ENCODE results near the gene ARHGAP40.

DNA sequence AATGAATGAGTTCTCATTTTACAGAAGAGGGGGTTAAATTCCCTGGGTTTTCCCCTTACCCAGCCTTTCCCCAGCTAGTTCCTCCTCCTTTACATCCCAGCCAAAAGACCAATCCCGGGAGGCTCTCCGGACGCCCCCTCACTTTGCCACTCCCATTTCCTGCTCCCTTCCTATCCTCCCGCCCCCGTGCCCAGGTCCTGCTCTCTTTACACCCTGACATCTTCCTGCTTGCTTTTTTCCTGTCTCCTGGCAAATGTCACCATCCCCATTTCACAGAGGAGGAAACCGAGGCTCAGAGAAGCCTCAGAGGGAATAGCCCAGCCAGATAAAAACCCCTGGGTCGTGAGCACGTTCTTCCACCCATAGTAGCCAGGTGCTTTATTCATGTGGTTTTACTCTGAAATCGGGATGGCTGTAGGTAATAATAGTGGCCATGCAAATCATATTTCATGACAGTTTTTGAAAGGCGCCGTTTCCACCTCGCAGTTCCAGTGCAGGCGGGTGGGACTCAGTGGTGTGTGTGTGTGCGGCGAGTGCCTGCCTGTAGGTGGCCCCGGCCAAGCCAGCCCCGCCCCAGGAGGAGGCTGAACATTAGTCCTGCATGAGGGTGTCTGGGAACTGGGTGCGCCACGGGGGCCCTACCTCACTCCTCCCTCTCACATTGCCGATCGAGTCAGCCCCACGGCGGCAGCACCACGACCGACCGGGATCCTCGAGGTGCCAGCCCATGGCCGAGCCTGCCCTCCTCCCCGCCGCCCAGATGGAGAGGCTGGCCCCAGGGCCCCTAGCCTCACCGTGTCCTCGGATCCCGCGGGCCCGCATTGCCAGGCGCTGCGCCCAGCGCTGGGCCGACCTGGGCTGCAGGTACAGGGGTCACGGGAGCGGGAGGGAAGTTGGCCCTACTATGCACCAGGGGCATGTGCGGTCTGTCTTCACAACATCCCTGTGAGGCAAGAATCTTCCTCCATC lies at the start of gene ARHGAP40:
- TF ChIP-seq POLR2AphosphoS5 (IDR thresholded peaks at IDR 0.05; ENCODE audit: low read depth): no peak
- TF ChIP-seq EZH2 (IDR thresholded peaks at IDR 0.05; ENCODE audit: low read depth, unreplicated experiment): no peak
- TF ChIP-seq, protein P1, sequence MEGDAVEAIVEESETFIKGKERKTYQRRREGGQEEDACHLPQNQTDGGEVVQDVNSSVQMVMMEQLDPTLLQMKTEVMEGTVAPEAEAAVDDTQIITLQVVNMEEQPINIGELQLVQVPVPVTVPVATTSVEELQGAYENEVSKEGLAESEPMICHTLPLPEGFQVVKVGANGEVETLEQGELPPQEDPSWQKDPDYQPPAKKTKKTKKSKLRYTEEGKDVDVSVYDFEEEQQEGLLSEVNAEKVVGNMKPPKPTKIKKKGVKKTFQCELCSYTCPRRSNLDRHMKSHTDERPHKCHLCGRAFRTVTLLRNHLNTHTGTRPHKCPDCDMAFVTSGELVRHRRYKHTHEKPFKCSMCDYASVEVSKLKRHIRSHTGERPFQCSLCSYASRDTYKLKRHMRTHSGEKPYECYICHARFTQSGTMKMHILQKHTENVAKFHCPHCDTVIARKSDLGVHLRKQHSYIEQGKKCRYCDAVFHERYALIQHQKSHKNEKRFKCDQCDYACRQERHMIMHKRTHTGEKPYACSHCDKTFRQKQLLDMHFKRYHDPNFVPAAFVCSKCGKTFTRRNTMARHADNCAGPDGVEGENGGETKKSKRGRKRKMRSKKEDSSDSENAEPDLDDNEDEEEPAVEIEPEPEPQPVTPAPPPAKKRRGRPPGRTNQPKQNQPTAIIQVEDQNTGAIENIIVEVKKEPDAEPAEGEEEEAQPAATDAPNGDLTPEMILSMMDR (conservative IDR thresholded peaks at IDR 0.05; ENCODE audit: low read depth in 2 of 2): peak; percentile 26 to 30; a peak in 2 of 4 replicates
- no peak for TF ChIP-seq JUNB (IDR thresholded peaks at IDR 0.05; ENCODE audit: unreplicated experiment)
- TF ChIP-seq CREB1 (CRISPR knock-in tag; IDR thresholded peaks at IDR 0.05; ENCODE audit: low read depth): no peak
- TF ChIP-seq, protein P2, sequence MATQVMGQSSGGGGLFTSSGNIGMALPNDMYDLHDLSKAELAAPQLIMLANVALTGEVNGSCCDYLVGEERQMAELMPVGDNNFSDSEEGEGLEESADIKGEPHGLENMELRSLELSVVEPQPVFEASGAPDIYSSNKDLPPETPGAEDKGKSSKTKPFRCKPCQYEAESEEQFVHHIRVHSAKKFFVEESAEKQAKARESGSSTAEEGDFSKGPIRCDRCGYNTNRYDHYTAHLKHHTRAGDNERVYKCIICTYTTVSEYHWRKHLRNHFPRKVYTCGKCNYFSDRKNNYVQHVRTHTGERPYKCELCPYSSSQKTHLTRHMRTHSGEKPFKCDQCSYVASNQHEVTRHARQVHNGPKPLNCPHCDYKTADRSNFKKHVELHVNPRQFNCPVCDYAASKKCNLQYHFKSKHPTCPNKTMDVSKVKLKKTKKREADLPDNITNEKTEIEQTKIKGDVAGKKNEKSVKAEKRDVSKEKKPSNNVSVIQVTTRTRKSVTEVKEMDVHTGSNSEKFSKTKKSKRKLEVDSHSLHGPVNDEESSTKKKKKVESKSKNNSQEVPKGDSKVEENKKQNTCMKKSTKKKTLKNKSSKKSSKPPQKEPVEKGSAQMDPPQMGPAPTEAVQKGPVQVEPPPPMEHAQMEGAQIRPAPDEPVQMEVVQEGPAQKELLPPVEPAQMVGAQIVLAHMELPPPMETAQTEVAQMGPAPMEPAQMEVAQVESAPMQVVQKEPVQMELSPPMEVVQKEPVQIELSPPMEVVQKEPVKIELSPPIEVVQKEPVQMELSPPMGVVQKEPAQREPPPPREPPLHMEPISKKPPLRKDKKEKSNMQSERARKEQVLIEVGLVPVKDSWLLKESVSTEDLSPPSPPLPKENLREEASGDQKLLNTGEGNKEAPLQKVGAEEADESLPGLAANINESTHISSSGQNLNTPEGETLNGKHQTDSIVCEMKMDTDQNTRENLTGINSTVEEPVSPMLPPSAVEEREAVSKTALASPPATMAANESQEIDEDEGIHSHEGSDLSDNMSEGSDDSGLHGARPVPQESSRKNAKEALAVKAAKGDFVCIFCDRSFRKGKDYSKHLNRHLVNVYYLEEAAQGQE (IDR thresholded peaks at IDR 0.05; ENCODE audit: unreplicated experiment): no peak
- TF ChIP-seq, protein P3, sequence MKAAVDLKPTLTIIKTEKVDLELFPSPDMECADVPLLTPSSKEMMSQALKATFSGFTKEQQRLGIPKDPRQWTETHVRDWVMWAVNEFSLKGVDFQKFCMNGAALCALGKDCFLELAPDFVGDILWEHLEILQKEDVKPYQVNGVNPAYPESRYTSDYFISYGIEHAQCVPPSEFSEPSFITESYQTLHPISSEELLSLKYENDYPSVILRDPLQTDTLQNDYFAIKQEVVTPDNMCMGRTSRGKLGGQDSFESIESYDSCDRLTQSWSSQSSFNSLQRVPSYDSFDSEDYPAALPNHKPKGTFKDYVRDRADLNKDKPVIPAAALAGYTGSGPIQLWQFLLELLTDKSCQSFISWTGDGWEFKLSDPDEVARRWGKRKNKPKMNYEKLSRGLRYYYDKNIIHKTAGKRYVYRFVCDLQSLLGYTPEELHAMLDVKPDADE (IDR thresholded peaks at IDR 0.05): no peak; the same call in 1 of the 2 replicates
- no peak for TF ChIP-seq EZH2phosphoT487 (IDR thresholded peaks at IDR 0.05; ENCODE audit: unreplicated experiment)
- TF ChIP-seq NANOG (IDR thresholded peaks at IDR 0.05; ENCODE audit: borderline replicate concordance): no peak
- TF ChIP-seq STAT1 (IDR thresholded peaks at IDR 0.05; ENCODE audit: unreplicated experiment): no peak
- TF ChIP-seq, protein P4, sequence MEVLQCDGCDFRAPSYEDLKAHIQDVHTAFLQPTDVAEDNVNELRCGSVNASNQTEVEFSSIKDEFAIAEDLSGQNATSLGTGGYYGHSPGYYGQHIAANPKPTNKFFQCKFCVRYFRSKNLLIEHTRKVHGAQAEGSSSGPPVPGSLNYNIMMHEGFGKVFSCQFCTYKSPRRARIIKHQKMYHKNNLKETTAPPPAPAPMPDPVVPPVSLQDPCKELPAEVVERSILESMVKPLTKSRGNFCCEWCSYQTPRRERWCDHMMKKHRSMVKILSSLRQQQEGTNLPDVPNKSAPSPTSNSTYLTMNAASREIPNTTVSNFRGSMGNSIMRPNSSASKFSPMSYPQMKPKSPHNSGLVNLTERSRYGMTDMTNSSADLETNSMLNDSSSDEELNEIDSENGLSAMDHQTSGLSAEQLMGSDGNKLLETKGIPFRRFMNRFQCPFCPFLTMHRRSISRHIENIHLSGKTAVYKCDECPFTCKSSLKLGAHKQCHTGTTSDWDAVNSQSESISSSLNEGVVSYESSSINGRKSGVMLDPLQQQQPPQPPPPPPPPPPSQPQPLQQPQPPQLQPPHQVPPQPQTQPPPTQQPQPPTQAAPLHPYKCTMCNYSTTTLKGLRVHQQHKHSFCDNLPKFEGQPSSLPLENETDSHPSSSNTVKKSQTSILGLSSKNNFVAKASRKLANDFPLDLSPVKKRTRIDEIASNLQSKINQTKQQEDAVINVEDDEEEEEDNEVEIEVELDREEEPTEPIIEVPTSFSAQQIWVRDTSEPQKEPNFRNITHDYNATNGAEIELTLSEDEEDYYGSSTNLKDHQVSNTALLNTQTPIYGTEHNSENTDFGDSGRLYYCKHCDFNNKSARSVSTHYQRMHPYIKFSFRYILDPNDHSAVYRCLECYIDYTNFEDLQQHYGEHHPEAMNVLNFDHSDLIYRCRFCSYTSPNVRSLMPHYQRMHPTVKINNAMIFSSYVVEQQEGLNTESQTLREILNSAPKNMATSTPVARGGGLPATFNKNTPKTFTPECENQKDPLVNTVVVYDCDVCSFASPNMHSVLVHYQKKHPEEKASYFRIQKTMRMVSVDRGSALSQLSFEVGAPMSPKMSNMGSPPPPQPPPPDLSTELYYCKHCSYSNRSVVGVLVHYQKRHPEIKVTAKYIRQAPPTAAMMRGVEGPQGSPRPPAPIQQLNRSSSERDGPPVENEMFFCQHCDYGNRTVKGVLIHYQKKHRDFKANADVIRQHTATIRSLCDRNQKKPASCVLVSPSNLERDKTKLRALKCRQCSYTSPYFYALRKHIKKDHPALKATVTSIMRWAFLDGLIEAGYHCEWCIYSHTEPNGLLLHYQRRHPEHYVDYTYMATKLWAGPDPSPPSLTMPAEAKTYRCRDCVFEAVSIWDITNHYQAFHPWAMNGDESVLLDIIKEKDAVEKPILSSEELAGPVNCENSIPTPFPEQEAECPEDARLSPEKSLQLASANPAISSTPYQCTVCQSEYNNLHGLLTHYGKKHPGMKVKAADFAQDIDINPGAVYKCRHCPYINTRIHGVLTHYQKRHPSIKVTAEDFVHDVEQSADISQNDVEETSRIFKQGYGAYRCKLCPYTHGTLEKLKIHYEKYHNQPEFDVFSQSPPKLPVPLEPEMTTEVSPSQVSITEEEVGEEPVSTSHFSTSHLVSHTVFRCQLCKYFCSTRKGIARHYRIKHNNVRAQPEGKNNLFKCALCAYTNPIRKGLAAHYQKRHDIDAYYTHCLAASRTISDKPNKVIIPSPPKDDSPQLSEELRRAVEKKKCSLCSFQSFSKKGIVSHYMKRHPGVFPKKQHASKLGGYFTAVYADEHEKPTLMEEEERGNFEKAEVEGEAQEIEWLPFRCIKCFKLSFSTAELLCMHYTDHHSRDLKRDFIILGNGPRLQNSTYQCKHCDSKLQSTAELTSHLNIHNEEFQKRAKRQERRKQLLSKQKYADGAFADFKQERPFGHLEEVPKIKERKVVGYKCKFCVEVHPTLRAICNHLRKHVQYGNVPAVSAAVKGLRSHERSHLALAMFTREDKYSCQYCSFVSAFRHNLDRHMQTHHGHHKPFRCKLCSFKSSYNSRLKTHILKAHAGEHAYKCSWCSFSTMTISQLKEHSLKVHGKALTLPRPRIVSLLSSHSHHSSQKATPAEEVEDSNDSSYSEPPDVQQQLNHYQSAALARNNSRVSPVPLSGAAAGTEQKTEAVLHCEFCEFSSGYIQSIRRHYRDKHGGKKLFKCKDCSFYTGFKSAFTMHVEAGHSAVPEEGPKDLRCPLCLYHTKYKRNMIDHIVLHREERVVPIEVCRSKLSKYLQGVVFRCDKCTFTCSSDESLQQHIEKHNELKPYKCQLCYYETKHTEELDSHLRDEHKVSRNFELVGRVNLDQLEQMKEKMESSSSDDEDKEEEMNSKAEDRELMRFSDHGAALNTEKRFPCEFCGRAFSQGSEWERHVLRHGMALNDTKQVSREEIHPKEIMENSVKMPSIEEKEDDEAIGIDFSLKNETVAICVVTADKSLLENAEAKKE (CRISPR knock-in tag; IDR thresholded peaks at IDR 0.05): no peak
